ENCODE results near the gene SCLY.

DNA sequence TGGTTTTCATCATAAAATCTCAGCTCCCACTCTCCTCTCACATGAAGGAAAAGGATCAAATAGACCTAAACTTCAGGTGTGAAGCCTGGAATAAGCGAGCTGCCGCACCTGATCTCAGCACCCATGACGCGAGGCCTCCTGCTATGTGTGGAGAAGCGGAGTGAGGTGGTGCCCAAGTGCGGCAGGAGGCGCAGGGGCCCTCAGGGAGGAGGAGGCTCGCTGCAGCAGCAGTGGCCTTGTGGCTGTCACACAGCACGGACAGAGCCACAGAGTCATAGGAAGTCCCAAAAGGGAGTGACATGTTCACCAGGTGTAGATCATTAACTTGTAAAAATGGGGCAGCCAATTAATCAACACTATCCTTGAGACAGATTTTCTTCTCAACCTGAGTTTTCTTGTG lies 9.1 kb downstream of the SCLY start:
- TF ChIP-seq ZFP37 (tag by site-specific recombination; IDR thresholded peaks at IDR 0.05) (no peak), ZNF664 (tag by site-specific recombination; IDR thresholded peaks at IDR 0.05) (no peak), ZNF624 (tag by site-specific recombination; IDR thresholded peaks at IDR 0.05) (no peak), ZBTB20 (tag by site-specific recombination; IDR thresholded peaks at IDR 0.05) (no peak), ZFP69B (tag by site-specific recombination; IDR thresholded peaks at IDR 0.05) (no peak), ZNF302 (tag by site-specific recombination; IDR thresholded peaks at IDR 0.05; ENCODE audit: low read depth) (no peak)
- TF ChIP-seq, protein P1, sequence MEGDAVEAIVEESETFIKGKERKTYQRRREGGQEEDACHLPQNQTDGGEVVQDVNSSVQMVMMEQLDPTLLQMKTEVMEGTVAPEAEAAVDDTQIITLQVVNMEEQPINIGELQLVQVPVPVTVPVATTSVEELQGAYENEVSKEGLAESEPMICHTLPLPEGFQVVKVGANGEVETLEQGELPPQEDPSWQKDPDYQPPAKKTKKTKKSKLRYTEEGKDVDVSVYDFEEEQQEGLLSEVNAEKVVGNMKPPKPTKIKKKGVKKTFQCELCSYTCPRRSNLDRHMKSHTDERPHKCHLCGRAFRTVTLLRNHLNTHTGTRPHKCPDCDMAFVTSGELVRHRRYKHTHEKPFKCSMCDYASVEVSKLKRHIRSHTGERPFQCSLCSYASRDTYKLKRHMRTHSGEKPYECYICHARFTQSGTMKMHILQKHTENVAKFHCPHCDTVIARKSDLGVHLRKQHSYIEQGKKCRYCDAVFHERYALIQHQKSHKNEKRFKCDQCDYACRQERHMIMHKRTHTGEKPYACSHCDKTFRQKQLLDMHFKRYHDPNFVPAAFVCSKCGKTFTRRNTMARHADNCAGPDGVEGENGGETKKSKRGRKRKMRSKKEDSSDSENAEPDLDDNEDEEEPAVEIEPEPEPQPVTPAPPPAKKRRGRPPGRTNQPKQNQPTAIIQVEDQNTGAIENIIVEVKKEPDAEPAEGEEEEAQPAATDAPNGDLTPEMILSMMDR (tag by site-specific recombination; IDR thresholded peaks at IDR 0.05): no peak
